ENCODE data around the gene PLA2G6. TPM values are rescaled to one million over a fixed set of nuclear protein-coding genes. Genes with fewer than 3 reads are reported as not detected.

PLA2G6 gene
- total and polyA plus RNA-seq, 2 of the 8 experiments (the other 6 are each of a cell fraction or from before 2014, with no cell fraction given), result 13.2 to 21.0 TPM

DNA sequence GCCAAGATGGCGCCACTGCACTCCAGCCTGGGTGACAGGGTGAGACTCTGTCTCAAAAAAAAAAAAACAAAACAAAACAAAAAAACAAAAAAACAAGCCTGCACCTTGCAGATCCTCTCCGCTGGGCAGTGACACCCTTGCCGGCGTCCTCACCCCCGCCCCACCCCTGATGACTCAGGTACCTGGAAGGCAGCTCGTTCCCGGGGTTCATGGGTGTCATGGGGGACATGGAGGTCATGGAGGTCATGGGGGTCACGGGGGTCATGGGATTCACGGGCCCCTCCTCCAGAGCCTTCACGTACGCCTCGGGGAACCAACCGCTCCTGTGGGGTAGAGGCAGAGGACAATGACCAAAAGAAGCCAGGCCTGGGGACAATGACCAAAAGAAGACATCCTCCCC is 94.7 kb downstream of the PLA2G6 start (continued):
- TF ChIP-seq, protein P1, sequence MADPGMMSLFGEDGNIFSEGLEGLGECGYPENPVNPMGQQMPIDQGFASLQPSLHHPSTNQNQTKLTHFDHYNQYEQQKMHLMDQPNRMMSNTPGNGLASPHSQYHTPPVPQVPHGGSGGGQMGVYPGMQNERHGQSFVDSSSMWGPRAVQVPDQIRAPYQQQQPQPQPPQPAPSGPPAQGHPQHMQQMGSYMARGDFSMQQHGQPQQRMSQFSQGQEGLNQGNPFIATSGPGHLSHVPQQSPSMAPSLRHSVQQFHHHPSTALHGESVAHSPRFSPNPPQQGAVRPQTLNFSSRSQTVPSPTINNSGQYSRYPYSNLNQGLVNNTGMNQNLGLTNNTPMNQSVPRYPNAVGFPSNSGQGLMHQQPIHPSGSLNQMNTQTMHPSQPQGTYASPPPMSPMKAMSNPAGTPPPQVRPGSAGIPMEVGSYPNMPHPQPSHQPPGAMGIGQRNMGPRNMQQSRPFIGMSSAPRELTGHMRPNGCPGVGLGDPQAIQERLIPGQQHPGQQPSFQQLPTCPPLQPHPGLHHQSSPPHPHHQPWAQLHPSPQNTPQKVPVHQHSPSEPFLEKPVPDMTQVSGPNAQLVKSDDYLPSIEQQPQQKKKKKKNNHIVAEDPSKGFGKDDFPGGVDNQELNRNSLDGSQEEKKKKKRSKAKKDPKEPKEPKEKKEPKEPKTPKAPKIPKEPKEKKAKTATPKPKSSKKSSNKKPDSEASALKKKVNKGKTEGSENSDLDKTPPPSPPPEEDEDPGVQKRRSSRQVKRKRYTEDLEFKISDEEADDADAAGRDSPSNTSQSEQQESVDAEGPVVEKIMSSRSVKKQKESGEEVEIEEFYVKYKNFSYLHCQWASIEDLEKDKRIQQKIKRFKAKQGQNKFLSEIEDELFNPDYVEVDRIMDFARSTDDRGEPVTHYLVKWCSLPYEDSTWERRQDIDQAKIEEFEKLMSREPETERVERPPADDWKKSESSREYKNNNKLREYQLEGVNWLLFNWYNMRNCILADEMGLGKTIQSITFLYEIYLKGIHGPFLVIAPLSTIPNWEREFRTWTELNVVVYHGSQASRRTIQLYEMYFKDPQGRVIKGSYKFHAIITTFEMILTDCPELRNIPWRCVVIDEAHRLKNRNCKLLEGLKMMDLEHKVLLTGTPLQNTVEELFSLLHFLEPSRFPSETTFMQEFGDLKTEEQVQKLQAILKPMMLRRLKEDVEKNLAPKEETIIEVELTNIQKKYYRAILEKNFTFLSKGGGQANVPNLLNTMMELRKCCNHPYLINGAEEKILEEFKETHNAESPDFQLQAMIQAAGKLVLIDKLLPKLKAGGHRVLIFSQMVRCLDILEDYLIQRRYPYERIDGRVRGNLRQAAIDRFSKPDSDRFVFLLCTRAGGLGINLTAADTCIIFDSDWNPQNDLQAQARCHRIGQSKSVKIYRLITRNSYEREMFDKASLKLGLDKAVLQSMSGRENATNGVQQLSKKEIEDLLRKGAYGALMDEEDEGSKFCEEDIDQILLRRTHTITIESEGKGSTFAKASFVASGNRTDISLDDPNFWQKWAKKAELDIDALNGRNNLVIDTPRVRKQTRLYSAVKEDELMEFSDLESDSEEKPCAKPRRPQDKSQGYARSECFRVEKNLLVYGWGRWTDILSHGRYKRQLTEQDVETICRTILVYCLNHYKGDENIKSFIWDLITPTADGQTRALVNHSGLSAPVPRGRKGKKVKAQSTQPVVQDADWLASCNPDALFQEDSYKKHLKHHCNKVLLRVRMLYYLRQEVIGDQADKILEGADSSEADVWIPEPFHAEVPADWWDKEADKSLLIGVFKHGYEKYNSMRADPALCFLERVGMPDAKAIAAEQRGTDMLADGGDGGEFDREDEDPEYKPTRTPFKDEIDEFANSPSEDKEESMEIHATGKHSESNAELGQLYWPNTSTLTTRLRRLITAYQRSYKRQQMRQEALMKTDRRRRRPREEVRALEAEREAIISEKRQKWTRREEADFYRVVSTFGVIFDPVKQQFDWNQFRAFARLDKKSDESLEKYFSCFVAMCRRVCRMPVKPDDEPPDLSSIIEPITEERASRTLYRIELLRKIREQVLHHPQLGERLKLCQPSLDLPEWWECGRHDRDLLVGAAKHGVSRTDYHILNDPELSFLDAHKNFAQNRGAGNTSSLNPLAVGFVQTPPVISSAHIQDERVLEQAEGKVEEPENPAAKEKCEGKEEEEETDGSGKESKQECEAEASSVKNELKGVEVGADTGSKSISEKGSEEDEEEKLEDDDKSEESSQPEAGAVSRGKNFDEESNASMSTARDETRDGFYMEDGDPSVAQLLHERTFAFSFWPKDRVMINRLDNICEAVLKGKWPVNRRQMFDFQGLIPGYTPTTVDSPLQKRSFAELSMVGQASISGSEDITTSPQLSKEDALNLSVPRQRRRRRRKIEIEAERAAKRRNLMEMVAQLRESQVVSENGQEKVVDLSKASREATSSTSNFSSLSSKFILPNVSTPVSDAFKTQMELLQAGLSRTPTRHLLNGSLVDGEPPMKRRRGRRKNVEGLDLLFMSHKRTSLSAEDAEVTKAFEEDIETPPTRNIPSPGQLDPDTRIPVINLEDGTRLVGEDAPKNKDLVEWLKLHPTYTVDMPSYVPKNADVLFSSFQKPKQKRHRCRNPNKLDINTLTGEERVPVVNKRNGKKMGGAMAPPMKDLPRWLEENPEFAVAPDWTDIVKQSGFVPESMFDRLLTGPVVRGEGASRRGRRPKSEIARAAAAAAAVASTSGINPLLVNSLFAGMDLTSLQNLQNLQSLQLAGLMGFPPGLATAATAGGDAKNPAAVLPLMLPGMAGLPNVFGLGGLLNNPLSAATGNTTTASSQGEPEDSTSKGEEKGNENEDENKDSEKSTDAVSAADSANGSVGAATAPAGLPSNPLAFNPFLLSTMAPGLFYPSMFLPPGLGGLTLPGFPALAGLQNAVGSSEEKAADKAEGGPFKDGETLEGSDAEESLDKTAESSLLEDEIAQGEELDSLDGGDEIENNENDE (IDR thresholded peaks at IDR 0.05; ENCODE audit: insufficient replicate concordance, low read length), result no peak
- no peak for TF ChIP-seq HDAC2 (IDR thresholded peaks at IDR 0.05; ENCODE audit: borderline replicate concordance in 1 of 2, low read depth in 2 of 2, low read length in 2 of 2)
- TF ChIP-seq JUND (IDR thresholded peaks at IDR 0.05; ENCODE audit: low read length), result no peak
- TF ChIP-seq CBX8 (IDR thresholded peaks at IDR 0.05; ENCODE audit: borderline replicate concordance, low read depth, low read length), result no peak
- TF ChIP-seq CHD2 (IDR thresholded peaks at IDR 0.05; ENCODE audit: low read length), result no peak
- TF ChIP-seq NRF1 (IDR thresholded peaks at IDR 0.05; ENCODE audit: low read depth, low read length), result no peak
- no peak for TF ChIP-seq ZNF274 (IDR thresholded peaks at IDR 0.05; ENCODE audit: borderline replicate concordance, extremely low read depth, low read length)
- TF ChIP-seq SUZ12 (IDR thresholded peaks at IDR 0.05; ENCODE audit: low read length), result no peak
- no peak for TF ChIP-seq HDAC6 (IDR thresholded peaks at IDR 0.05; ENCODE audit: low read depth, low read length)
- TF ChIP-seq CREB1 (IDR thresholded peaks at IDR 0.05), result no peak
- no peak for TF ChIP-seq JUN (IDR thresholded peaks at IDR 0.05; ENCODE audit: low read depth, low read length)
